OCI-LY3 (cell line): ENCODE results near the gene MYO16.

Source experiments
- EZH2phosphoT487 ChIP-seq: fragments of 200-600 bp; shearing (Covaris generic); IDR thresholded peaks from 2 replicates; pipeline ENCODE4 v1.6.1; 2018; ENCODE audit warnings: antibody characterized with exemption, mixed run types, low read depth
- TF ChIP-seq, protein P1 (sequence below): fragments of 200-600, 300-600 bp; sonication (generic); IDR thresholded peaks from 2 replicates; pipeline ENCODE4 v1.5.1; 2014; ENCODE audit warnings: antibody characterized with exemption, low read length, low read depth

DNA sequence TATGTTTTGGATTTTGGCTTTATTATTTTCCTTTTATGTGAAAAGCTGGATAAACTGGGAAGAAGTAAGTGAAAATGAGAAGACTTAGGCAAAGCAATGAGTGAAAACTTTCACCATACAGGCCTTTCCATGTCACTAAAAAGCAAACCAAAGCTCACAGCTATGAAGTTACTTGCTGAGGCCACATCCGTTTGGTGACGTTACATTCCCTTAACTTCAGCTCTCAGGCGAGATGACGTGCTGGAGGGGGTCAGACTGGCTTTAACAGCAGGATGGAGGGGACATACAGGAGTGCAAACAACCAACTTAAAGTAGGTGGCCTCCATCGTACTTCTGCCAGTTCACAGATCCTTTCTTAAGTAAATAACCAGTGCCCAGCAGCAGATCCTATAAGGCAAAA, 522.3 kb downstream of the MYO16 start:
- TF ChIP-seq, protein P1, sequence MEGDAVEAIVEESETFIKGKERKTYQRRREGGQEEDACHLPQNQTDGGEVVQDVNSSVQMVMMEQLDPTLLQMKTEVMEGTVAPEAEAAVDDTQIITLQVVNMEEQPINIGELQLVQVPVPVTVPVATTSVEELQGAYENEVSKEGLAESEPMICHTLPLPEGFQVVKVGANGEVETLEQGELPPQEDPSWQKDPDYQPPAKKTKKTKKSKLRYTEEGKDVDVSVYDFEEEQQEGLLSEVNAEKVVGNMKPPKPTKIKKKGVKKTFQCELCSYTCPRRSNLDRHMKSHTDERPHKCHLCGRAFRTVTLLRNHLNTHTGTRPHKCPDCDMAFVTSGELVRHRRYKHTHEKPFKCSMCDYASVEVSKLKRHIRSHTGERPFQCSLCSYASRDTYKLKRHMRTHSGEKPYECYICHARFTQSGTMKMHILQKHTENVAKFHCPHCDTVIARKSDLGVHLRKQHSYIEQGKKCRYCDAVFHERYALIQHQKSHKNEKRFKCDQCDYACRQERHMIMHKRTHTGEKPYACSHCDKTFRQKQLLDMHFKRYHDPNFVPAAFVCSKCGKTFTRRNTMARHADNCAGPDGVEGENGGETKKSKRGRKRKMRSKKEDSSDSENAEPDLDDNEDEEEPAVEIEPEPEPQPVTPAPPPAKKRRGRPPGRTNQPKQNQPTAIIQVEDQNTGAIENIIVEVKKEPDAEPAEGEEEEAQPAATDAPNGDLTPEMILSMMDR = no peak
- TF ChIP-seq EZH2phosphoT487 = no peak
